ENCODE measurements around the gene CPB1.

DNA sequence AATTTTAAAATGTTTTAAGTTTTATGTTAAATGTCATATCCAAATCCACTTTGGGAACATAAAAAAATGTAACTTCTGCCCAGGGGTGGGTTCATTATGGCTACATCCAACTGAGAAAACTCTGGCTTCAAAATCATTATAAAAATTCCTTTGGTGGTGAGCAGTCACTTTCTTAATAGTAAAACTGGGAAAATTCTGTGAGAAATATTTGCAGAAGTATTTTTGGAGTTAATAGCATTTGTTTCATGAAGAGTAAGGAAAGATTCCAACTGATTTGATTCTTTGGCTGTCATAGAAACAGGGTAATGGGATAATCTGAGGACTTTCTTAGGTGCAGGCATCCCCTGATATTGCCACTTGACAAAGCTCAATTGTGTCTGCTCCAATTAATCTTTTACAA, 76.3 kb downstream of the CPB1 start:
- TF ChIP-seq POLR2A (IDR thresholded peaks at IDR 0.05; ENCODE audit: low read depth, low read length) (no peak), RBBP5 (conservative IDR thresholded peaks at IDR 0.05) (no peak), CEBPB (IDR thresholded peaks at IDR 0.05; ENCODE audit: borderline replicate concordance in 1 of 2, low read depth in 2 of 2, low read length in 2 of 2) (no peak), JUND (IDR thresholded peaks at IDR 0.05; ENCODE audit: low read depth, low read length) (no peak), NRF1 (conservative IDR thresholded peaks at IDR 0.05; ENCODE audit: low read depth, low read length) (no peak), HCFC1 (IDR thresholded peaks at IDR 0.05; ENCODE audit: low read length) (no peak)
- TF ChIP-seq, protein P1, sequence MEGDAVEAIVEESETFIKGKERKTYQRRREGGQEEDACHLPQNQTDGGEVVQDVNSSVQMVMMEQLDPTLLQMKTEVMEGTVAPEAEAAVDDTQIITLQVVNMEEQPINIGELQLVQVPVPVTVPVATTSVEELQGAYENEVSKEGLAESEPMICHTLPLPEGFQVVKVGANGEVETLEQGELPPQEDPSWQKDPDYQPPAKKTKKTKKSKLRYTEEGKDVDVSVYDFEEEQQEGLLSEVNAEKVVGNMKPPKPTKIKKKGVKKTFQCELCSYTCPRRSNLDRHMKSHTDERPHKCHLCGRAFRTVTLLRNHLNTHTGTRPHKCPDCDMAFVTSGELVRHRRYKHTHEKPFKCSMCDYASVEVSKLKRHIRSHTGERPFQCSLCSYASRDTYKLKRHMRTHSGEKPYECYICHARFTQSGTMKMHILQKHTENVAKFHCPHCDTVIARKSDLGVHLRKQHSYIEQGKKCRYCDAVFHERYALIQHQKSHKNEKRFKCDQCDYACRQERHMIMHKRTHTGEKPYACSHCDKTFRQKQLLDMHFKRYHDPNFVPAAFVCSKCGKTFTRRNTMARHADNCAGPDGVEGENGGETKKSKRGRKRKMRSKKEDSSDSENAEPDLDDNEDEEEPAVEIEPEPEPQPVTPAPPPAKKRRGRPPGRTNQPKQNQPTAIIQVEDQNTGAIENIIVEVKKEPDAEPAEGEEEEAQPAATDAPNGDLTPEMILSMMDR (IDR thresholded peaks at IDR 0.05 in 2 of 3, conservative IDR thresholded peaks at IDR 0.05 in 1 of 3; ENCODE audit: control insufficient read depth in 2 of 3, extremely low read depth in 1 of 3, insufficient read depth in 1 of 3, low read depth in 3 of 3, low read length in 3 of 3) = no peak
